ENCODE measurements around the gene PRPSAP1.

DNA sequence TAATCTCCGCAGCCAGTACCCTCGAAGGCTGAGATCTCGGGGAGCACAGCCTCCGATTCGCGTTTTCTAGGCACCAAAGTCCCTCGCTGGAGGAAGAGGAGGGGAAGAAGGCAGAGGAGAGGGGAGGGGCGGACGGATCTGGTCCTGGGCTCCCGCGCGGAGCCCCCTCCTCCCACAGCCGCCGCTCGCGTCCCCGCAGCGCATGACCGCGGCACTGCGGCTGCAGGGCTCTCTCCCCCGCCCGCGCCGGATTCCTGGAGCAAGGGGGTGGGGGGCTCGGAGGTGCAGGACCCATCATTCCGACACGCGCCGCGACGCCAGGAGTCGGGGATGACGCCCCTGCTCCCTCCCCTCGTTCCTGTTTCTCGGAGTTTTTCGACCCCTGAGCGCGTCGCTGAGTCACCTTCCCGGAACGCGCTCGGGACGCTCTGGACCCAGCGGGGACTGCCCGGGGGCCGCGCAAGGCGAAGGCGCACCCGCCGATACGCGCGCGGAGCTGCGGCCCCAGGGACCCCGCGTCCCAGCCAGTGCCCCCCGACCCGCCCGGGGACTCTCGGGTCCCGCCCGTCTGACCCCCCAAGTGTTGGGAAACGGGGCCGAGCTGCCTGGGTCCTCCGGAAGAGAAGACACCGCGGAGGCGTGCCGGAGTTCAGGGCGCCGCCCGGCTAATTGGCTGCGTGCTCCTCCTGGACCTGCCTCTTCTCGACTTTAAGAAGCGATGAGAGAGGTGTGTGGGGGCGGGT lies 29.3 kb upstream of the PRPSAP1 start:
- TF ChIP-seq, protein P1, sequence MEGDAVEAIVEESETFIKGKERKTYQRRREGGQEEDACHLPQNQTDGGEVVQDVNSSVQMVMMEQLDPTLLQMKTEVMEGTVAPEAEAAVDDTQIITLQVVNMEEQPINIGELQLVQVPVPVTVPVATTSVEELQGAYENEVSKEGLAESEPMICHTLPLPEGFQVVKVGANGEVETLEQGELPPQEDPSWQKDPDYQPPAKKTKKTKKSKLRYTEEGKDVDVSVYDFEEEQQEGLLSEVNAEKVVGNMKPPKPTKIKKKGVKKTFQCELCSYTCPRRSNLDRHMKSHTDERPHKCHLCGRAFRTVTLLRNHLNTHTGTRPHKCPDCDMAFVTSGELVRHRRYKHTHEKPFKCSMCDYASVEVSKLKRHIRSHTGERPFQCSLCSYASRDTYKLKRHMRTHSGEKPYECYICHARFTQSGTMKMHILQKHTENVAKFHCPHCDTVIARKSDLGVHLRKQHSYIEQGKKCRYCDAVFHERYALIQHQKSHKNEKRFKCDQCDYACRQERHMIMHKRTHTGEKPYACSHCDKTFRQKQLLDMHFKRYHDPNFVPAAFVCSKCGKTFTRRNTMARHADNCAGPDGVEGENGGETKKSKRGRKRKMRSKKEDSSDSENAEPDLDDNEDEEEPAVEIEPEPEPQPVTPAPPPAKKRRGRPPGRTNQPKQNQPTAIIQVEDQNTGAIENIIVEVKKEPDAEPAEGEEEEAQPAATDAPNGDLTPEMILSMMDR (IDR thresholded peaks at IDR 0.05 in 4 of 5, conservative IDR thresholded peaks at IDR 0.05 in 1 of 5), result no peak
- TF ChIP-seq POLR2A (IDR thresholded peaks at IDR 0.05), result no peak
